Endothelial cell (in vitro differentiated cells): Measurements from ENCODE around the gene TUFT1. TPM values are rescaled to one million over a fixed set of nuclear protein-coding genes. Genes with fewer than 3 reads are reported as not detected.

Source experiments
- DNase-seq: peaks from one replicate; pipeline ENCODE4 v3.0.0; 2021; ENCODE audit warnings: low spot score
- H3K27ac Mint-ChIP-seq: one replicate; pipeline ENCODE4 v1.8.0; 2021; ENCODE audit warnings: mixed read lengths, inconsistent platforms; ENCODE audit not compliant: unreplicated experiment
- H3K27me3 Mint-ChIP-seq: one replicate; pipeline ENCODE4 v1.8.0; 2021; ENCODE audit warnings: mild to moderate bottlenecking, moderate library complexity, mixed read lengths, inconsistent platforms; ENCODE audit not compliant: unreplicated experiment
- H3K36me3 Mint-ChIP-seq: one replicate; pipeline ENCODE4 v1.8.0; 2021; ENCODE audit warnings: mild to moderate bottlenecking, low read depth, mixed read lengths, inconsistent platforms; ENCODE audit not compliant: unreplicated experiment
- H3K4me1 Mint-ChIP-seq: one replicate; pipeline ENCODE4 v1.8.0; 2021; ENCODE audit warnings: mild to moderate bottlenecking, mixed read lengths, inconsistent platforms; ENCODE audit not compliant: unreplicated experiment
- H3K4me3 Mint-ChIP-seq: one replicate; pipeline ENCODE4 v1.8.0; 2021; ENCODE audit warnings: mild to moderate bottlenecking, mixed read lengths, inconsistent platforms; ENCODE audit not compliant: unreplicated experiment
- H3K9me3 Mint-ChIP-seq: one replicate; pipeline ENCODE4 v1.8.0; 2021; ENCODE audit warnings: mixed read lengths, inconsistent platforms; ENCODE audit not compliant: unreplicated experiment
- total RNA-seq: library from RNA; stranded (reverse); fragmentation: NEBNext Ultra II Directional; extraction: Animal tissue kit (Norgen Biotek cat#: 25700); gene quantifications from one replicate; pipeline ENCODE4 v1.2.1, GENCODE V29; 2021; ENCODE audit not compliant: unreplicated experiment
- TF ChIP-seq, protein P1 (sequence below): fragments of 200-600 bp; sonication (generic); IDR thresholded peaks from one replicate; pipeline ENCODE4 v1.5.0; 2021; ENCODE audit warnings: antibody characterized with exemption; ENCODE audit not compliant: unreplicated experiment

TUFT1 gene
- total RNA-seq, 1 donor from 2014 or later = 11.2 TPM

DNA sequence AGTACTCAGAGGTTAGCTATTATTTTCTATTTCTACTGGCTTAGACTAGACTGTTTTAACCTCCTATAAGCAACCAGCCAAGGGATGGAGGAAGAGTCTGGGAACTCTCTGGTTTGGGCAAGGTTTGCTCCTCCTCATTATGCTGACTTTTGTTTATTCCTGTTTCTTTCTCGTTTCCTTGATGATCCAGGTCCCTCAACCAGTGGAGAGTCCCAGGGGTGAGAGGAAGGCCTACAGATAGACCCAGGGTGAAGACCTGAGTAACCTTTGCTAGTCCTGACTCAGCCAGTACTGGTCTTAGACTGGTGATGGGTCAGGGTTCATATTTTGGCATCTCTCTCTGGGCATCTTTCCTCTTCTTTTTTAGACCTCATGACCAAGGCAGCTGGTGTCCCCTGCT, 5.4 kb downstream of the TUFT1 start:
- Mint-ChIP-seq H3K4me3 (no peak overlapping the region), H3K27me3 (peaks cover 2% of the 10 kb centered on the region), H3K36me3 (no peaks in the 10 kb centered on the region), H3K9me3 (no peaks in the 10 kb centered on the region), H3K4me1 (peaks cover 28% of the 10 kb centered on the region), H3K27ac (peak overlapping the region; percentile 18)
- TF ChIP-seq, protein P1, sequence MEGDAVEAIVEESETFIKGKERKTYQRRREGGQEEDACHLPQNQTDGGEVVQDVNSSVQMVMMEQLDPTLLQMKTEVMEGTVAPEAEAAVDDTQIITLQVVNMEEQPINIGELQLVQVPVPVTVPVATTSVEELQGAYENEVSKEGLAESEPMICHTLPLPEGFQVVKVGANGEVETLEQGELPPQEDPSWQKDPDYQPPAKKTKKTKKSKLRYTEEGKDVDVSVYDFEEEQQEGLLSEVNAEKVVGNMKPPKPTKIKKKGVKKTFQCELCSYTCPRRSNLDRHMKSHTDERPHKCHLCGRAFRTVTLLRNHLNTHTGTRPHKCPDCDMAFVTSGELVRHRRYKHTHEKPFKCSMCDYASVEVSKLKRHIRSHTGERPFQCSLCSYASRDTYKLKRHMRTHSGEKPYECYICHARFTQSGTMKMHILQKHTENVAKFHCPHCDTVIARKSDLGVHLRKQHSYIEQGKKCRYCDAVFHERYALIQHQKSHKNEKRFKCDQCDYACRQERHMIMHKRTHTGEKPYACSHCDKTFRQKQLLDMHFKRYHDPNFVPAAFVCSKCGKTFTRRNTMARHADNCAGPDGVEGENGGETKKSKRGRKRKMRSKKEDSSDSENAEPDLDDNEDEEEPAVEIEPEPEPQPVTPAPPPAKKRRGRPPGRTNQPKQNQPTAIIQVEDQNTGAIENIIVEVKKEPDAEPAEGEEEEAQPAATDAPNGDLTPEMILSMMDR = no peak
- no peak for DNase-seq

DNA sequence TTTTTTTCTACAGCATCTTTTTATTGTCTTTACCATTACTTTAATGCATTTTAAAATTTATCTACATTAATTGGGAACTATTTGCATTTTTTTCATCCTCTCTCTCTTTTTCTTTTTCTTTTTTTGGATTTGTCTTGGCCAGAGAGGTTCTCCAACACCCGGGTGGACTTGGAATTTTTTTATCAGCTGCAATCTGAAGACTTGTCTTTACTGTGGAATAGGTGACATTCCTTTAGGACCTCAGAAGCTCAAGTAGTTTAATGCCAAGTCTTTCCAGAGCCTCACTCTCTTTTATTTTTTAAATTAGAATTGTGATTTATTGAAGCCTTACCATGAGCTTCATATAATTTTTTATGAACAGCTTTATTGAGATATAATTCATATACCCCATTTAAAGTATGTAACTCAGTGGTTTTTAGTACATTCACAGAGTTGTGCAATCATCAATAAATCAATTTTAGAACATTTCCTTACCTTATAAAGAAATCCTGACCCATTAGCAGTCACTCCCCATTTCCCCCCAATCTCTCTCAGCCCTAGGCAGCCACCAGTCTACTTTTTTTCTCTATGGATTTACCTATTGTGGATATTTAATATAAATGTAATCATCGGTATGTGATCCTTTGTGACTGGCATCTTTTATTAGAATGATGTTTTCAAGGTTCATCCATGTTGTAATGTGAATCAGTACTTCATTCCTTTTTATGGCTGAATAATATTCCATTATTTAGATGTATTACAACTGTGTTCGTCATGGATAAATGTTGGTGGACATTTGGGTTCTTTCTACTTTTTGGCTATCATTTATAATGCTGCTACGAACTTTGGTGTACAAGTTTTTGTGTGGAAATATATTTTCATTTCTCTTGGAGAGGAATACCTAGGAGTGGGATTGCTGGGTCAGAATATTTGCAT, 6.2 kb downstream of the TUFT1 start:
- no peak for DNase-seq
- H3K27ac Mint-ChIP-seq = no peak overlapping the region
- peaks cover 2% of the 10 kb centered on the region for H3K27me3 Mint-ChIP-seq
- H3K4me3 Mint-ChIP-seq = peak overlapping the region; percentile 56
- H3K36me3 Mint-ChIP-seq = no peaks in the 10 kb centered on the region
- H3K4me1 Mint-ChIP-seq = peaks cover 28% of the 10 kb centered on the region
- TF ChIP-seq, protein P1 = no peak
- H3K9me3 Mint-ChIP-seq = no peaks in the 10 kb centered on the region

DNA sequence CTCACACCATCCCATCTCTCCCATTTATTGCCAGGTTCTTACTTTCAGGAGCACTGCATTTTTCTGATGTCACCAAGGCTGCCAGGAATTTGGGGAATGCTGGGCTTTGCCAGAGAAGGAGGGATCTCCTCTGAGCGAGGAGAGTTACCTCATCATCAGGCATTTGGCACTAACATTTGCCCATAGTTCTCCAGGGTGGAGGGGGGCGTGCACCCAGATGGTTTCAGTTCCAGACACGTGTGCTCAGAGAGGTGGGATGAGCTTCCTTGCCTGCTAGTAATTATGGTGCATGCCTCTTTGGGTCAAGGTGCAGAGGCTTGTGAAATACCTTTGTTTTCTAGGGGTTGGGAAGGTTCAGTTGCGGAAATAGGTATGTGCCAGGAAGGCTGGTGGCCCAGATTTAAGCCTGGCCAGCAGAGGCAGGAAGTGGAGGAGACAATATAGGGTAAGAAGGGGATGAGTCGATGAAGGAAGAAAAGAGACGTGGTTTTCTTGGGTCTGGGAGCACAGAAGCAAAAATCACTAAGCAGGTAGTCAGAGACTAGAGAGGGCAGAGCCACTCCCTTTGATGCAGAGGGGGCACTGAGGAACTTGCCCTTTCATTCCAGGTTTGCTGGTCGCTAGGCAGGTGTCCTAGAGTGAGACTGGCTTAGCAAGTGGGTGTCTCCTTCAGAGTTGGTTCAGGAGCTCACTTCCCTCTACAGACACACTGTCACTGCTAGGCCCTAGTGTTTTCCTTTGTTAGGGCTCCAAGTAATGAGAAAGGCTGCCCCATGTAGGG, 7.2 kb downstream of the TUFT1 start:
- Mint-ChIP-seq H3K36me3 (no peaks in the 10 kb centered on the region), H3K9me3 (no peaks in the 10 kb centered on the region), H3K27me3 (peaks cover 2% of the 10 kb centered on the region), H3K4me1 (peaks cover 22% of the 10 kb centered on the region), H3K4me3 (peak overlapping the region; percentile 21), H3K27ac (peak overlapping the region; percentile 77)
- peak; percentile 35 for DNase-seq
- TF ChIP-seq, protein P1 = no peak

DNA sequence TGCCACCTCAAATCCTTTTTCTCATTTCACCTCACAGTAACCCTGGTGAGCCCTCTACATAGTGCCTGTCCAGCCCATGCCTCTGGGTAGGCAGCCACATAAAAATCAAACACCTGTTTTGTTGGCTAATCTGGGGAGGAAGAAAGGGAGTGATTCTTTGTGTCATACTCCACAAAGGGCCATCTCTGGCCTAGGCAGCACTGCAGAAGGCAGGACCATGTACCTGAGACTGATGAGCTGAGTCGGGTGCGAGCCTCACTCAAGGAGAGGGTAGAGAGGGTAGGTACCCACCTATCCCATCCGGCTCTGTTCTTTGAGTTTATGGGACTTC, 7.8 kb downstream of the TUFT1 start:
- DNase-seq = no peak
- H3K4me1 Mint-ChIP-seq = peaks cover 22% of the 10 kb centered on the region
- H3K4me3 Mint-ChIP-seq = no peak overlapping the region
- no peak overlapping the region for H3K27ac Mint-ChIP-seq
- no peaks in the 10 kb centered on the region for H3K36me3 Mint-ChIP-seq
- H3K9me3 Mint-ChIP-seq = no peaks in the 10 kb centered on the region
- peaks cover 2% of the 10 kb centered on the region for H3K27me3 Mint-ChIP-seq
- TF ChIP-seq, protein P1 = no peak

DNA sequence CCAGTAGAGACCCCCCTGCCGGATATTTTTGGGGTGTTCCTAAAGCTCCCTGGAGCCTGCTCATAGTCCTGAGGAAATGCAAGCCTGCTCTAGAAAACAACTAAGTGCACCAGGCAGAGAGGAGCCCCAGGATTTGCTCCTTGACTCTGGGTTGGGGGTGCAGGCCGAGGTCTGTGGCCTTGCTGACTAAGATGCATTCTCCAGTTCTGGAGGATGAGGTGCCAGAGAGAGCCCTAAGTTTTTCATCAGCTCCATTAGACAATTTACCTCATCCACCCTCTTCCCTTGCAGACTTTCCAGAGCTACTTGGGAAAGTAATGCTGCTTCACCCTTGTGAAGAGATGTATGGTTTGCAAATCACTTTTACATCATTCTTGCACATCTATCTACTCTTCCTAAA, 9.1 kb downstream of the TUFT1 start:
- Mint-ChIP-seq H3K4me1 (peaks cover 18% of the 10 kb centered on the region), H3K36me3 (no peaks in the 10 kb centered on the region), H3K27ac (no peak overlapping the region)

More for the DNA sequence above, 9.1 kb downstream of the TUFT1 start:
- H3K4me3 Mint-ChIP-seq = no peak overlapping the region
- peaks cover 2% of the 10 kb centered on the region for H3K27me3 Mint-ChIP-seq
- DNase-seq = no peak
- TF ChIP-seq, protein P1 = no peak
- no peaks in the 10 kb centered on the region for H3K9me3 Mint-ChIP-seq
